ENCODE results near the gene TCF4.

Gene TCF4

GRCh38 chr18:55588111-55588869, at the start of gene TCF4:
Gene TCF4 (minus strand): TSS chr18:55588192. CDS start chr18:55587116, 1,076 bp downstream.
- peak; percentile 69 for DNase-seq

GRCh38 chr18:55637204-55637603, 49.2 kb upstream of the TCF4 start:
- no peak for DNase-seq

- no peak for DNase-seq
These were observed 47.4 kb upstream of the TCF4 start for GRCh38 chr18:55635439-55635838.

GRCh38 chr18:55634545-55634944, 46.6 kb upstream of the TCF4 start:
- peak; percentile 45 for DNase-seq

GRCh38 chr18:55633032-55633431, 45.0 kb upstream of the TCF4 start:
- peak; percentile 3 for DNase-seq

- DNase-seq: no peak
These were observed 41.1 kb upstream of the TCF4 start for GRCh38 chr18:55629133-55629532.

- DNase-seq: no peak
These were observed 39.0 kb upstream of the TCF4 start for GRCh38 chr18:55627007-55627406.

GRCh38 chr18:55625901-55626300, 37.9 kb upstream of the TCF4 start:
- no peak for DNase-seq

- no peak for DNase-seq
These were observed 35.6 kb upstream of the TCF4 start for GRCh38 chr18:55623626-55624025.

- DNase-seq: no peak
These were observed 22.5 kb upstream of the TCF4 start for GRCh38 chr18:55610506-55610905.

GRCh38 chr18:55609160-55609825, 21.3 kb upstream of the TCF4 start:
- DNase-seq: no peak

- no peak for DNase-seq
These were observed 20.5 kb upstream of the TCF4 start for GRCh38 chr18:55608497-55608896.

GRCh38 chr18:55607773-55608172, 19.8 kb upstream of the TCF4 start:
- no peak for DNase-seq

GRCh38 chr18:55605733-55606338, 17.8 kb upstream of the TCF4 start:
- no peak for DNase-seq

- DNase-seq: no peak
These were observed 15.8 kb upstream of the TCF4 start for GRCh38 chr18:55603775-55604174.

GRCh38 chr18:55593888-55594287, 5.9 kb upstream of the TCF4 start:
- DNase-seq: no peak

GRCh38 chr18:55592572-55592971, 4.6 kb upstream of the TCF4 start:
- peak; percentile 69 for DNase-seq

- no peak for DNase-seq
These were observed 4.1 kb upstream of the TCF4 start for GRCh38 chr18:55592106-55592505.

- DNase-seq: peak; percentile 97
These were observed 1.8 kb upstream of the TCF4 start for GRCh38 chr18:55589625-55590291.

GRCh38 chr18:55588870-55589595, 1.0 kb upstream of the TCF4 start:
- DNase-seq: peak; percentile 63

GRCh38 chr18:55587418-55588110, 428 bp downstream of the TCF4 start:
- peak; percentile 68 for DNase-seq

GRCh38 chr18:55585920-55586561, 2.0 kb downstream of the TCF4 start:
- DNase-seq: no peak
